DMS 273 treated with DMSO at 0.1 percent for 48 hours (cell line): ENCODE measurements around the gene FAM131C.
A peak's percentile ranks its signal among the peaks of the same experiment; 100 is the strongest.

Experiments used
- DNase-seq: peaks from one replicate; lab custom pipeline; 2025; lab: John Stamatoyannopoulos, UW

Gene FAM131C

GRCh38 chr1:16015960-16016901, 57.2 kb downstream of the FAM131C start:
- DNase-seq: no peak

- DNase-seq: no peak
These were observed 58.0 kb downstream of the FAM131C start for GRCh38 chr1:16015491-16015890.

GRCh38 chr1:16014509-16015482, 58.7 kb downstream of the FAM131C start:
- DNase-seq: no peak

- no peak for DNase-seq
These were observed 59.6 kb downstream of the FAM131C start for GRCh38 chr1:16013908-16014258.

GRCh38 chr1:16013220-16013907, 60.1 kb downstream of the FAM131C start:
- no peak for DNase-seq

GRCh38 chr1:16012590-16013219, 60.7 kb downstream of the FAM131C start:
- DNase-seq: no peak

- no peak for DNase-seq
These were observed 61.4 kb downstream of the FAM131C start for GRCh38 chr1:16011936-16012589.

GRCh38 chr1:16010837-16011236, 62.6 kb downstream of the FAM131C start:
- no peak for DNase-seq

GRCh38 chr1:16009678-16010077, 63.8 kb downstream of the FAM131C start:
- no peak for DNase-seq

- peak; percentile 40 for DNase-seq
These were observed 64.4 kb downstream of the FAM131C start for GRCh38 chr1:16009030-16009460.
